ENCODE data around the gene CYTL1. TPM values are rescaled to one million over a fixed set of nuclear protein-coding genes. Genes with fewer than 3 reads are reported as not detected.

CYTL1 gene
- total and polyA plus RNA-seq, 10 donors: 0.22 to 1.4 (median 1.1) TPM; not detected in 3

DNA sequence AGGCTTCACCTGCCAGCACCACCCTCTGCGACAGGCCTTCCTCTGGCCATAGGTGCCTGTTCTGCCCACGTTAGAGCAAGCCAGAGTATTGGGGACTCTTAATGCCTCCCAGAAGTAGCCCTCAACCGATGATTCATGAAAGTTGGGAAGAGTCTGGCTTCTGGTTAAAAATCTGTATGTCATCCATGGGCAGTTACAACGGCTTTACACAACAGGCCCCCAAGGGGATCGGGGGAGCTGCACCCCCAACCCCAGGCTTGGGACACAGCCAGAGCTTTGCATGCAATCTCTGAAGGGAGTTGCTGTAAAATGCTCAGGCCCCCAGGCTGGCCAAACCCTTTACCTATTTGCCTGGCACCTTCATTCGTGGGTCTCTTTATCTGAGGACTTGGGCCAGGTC, 5.4 kb upstream of the CYTL1 start:
- peaks cover 0 to 13% (median 0%) of the 10 kb centered on the region in 8 donors for H3K9me3 ChIP-seq
- H3K36me3 ChIP-seq: no peaks in the 10 kb centered on the region
- WGBS, 5 donors: 62 to 83% (median 67%) methylated on average over 6 of the region's 6 CpGs
- no peak overlapping the region for H3K4me3 ChIP-seq
- intact Hi-C loops (cut with DNase I; ENCODE audit: low total_unique reads): no loop called here
- H3K27me3 ChIP-seq (replicated peaks in 1 of 7): peaks cover 0 to 26% (median 4%) of the 10 kb centered on the region in 7 donors
- peaks cover 0 to under 1% (median 0%) of the 10 kb centered on the region in 6 donors for H3K4me1 ChIP-seq
- no peak overlapping the region for H3K27ac ChIP-seq
- TF ChIP-seq, protein P1, sequence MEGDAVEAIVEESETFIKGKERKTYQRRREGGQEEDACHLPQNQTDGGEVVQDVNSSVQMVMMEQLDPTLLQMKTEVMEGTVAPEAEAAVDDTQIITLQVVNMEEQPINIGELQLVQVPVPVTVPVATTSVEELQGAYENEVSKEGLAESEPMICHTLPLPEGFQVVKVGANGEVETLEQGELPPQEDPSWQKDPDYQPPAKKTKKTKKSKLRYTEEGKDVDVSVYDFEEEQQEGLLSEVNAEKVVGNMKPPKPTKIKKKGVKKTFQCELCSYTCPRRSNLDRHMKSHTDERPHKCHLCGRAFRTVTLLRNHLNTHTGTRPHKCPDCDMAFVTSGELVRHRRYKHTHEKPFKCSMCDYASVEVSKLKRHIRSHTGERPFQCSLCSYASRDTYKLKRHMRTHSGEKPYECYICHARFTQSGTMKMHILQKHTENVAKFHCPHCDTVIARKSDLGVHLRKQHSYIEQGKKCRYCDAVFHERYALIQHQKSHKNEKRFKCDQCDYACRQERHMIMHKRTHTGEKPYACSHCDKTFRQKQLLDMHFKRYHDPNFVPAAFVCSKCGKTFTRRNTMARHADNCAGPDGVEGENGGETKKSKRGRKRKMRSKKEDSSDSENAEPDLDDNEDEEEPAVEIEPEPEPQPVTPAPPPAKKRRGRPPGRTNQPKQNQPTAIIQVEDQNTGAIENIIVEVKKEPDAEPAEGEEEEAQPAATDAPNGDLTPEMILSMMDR (IDR thresholded peaks at IDR 0.05 in 8 of 11, conservative IDR thresholded peaks at IDR 0.05 in 3 of 11): no peak
- DNase-seq: no peak

DNA sequence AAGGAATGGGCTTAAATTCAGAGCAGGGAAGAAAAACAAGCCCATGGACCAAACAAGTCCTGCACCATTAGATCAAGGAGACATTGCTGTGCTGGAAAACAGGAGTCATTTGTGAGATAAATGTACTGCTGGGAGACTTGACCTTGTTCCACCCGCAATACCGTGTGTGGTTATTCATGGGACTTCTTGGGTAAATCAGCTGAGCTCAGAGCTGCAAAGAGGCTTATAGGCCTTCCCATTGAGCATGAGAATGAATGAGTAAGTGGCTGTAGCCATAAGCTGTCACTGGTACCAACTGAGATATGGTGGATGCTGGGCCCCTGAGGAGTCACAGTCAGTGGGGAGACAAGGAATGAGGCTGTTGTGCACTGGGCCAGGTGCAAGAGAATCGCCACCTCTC, 2.3 kb upstream of the CYTL1 start:
- no peak for TF ChIP-seq POLR2A (IDR thresholded peaks at IDR 0.05)
- no peak for TF ChIP-seq POLR2AphosphoS5 (IDR thresholded peaks at IDR 0.05)
- TF ChIP-seq, protein P1 (IDR thresholded peaks at IDR 0.05 in 8 of 11, conservative IDR thresholded peaks at IDR 0.05 in 3 of 11): no peak
- peaks cover 0 to 13% (median 0%) of the 10 kb centered on the region in 8 donors for H3K9me3 ChIP-seq
- intact Hi-C loops (cut with DNase I; ENCODE audit: low total_unique reads): no loop called here
- WGBS, 5 donors: 75 to 92% (median 84%) methylated on average over 3 of the region's 3 CpGs
- H3K36me3 ChIP-seq: no peaks in the 10 kb centered on the region
- peaks cover 0 to 14% (median 7%) of the 10 kb centered on the region in 6 donors for H3K4me1 ChIP-seq
- DNase-seq: no peak
- H3K4me3 ChIP-seq: no peak overlapping the region
- H3K27me3 ChIP-seq (replicated peaks in 1 of 7): peaks cover 2 to 53% (median 18%) of the 10 kb centered on the region in 7 donors
- H3K27ac ChIP-seq: no peak overlapping the region

DNA sequence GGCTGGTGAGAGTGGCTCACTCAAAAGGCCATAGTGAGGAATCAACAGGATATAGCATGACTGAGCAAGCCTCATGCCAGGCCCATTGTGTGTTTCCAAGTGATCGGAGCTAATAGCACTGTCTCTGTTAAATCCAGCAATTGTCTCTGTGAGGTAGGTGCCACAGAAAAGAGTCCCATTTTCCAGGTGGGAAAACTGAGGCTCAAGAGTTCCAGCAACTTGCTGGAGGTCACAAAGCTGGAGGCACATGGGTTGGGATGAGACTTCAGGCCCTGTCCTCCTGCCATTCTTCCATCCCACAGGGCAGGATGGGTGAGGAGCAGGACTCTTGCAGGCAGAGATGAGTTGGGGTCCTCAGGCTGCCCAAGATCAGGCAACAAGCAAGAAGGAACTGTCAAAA, 1.1 kb upstream of the CYTL1 start:
- intact Hi-C loops (cut with DNase I; ENCODE audit: low total_unique reads): no loop called here
- TF ChIP-seq, protein P1 (IDR thresholded peaks at IDR 0.05 in 8 of 11, conservative IDR thresholded peaks at IDR 0.05 in 3 of 11): no peak
- TF ChIP-seq POLR2AphosphoS5 (IDR thresholded peaks at IDR 0.05) (no peak), POLR2A (IDR thresholded peaks at IDR 0.05) (no peak)
- H3K36me3 ChIP-seq: no peaks in the 10 kb centered on the region
- 69 to 100% (median 83%) methylated on average over 1 of the region's 1 CpG for WGBS, 5 donors
- peaks cover 0 to 14% (median 7%) of the 10 kb centered on the region in 6 donors for H3K4me1 ChIP-seq
- DNase-seq: no peak
- peaks cover 2 to 53% (median 20%) of the 10 kb centered on the region in 7 donors for H3K27me3 ChIP-seq (replicated peaks in 1 of 7)
- H3K4me3 ChIP-seq: no peak overlapping the region
- peaks cover 0 to 13% (median 0%) of the 10 kb centered on the region in 8 donors for H3K9me3 ChIP-seq
- H3K27ac ChIP-seq: no peak overlapping the region

DNA sequence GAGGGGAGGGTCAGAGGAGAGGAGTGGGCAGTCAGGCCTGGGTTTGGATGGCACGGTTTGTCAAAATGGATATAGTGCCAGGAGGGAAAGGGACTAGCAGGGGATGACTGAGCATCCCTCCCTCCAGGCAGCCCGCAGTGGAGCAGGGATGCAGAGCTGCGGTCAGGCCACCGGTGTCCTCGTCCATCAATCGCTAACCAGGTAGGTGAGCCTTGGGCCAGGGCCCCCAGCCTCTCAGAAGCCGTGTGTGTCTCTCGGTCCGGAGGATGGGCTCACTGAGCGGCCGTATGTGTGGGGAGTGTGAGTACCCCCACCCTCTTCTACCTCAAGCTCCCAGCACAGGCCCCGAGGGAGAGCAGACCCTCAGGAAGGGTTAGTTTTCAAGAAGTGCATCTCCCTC, 538 bp upstream of the CYTL1 start:
- no peak for DNase-seq
- intact Hi-C loops (cut with DNase I; ENCODE audit: low total_unique reads): no loop called here
- 80 to 91% (median 87%) methylated on average over 3 to 12 of the region's 12 CpGs for WGBS, 5 donors
- peaks cover 0 to 13% (median 0%) of the 10 kb centered on the region in 8 donors for H3K9me3 ChIP-seq
- H3K4me1 ChIP-seq: peaks cover 0 to 14% (median 7%) of the 10 kb centered on the region in 6 donors
- TF ChIP-seq POLR2A (IDR thresholded peaks at IDR 0.05): no peak
- TF ChIP-seq, protein P1 (IDR thresholded peaks at IDR 0.05 in 8 of 11, conservative IDR thresholded peaks at IDR 0.05 in 3 of 11): no peak
- no peak overlapping the region for H3K27ac ChIP-seq
- H3K36me3 ChIP-seq: no peaks in the 10 kb centered on the region
- H3K4me3 ChIP-seq: no peak overlapping the region
- H3K27me3 ChIP-seq (replicated peaks in 1 of 7): peaks cover 2 to 57% (median 20%) of the 10 kb centered on the region in 7 donors
